Mononuclear cell (primary cell): Measurements from ENCODE around the gene TAX1BP3. TPM values are rescaled to one million over a fixed set of nuclear protein-coding genes. Genes with fewer than 3 reads are reported as not detected.

Experiments
- H3K27me3 ChIP-seq: 2 replicates; pipeline ENCODE4 v1.6.0; 2011; ENCODE audit warnings: low read length, control low read depth; ENCODE audit not compliant: insufficient read depth
- H3K4me1 ChIP-seq: 2 replicates; pipeline ENCODE4 v1.5.1; 2011; ENCODE audit warnings: mild to moderate bottlenecking, low read length, control low read depth; ENCODE audit not compliant: insufficient read depth
- H3K4me3 ChIP-seq: 2 replicates; pipeline ENCODE4 v1.5.1; 2011; ENCODE audit warnings: mild to moderate bottlenecking, low read length, moderate library complexity
- H3K9me3 ChIP-seq: 2 replicates; pipeline ENCODE4 v1.5.1; 2011; ENCODE audit warnings: low read depth, mild to moderate bottlenecking, control low read depth, low read length
- total RNA-seq: library from RNA; depleted of rRNA; stranded (reverse); fragments of >200 nt; gene quantifications from one replicate; pipeline ENCODE4 v1.2.3, GENCODE V29; 2012

The TAX1BP3 gene
- total RNA-seq, 1 donor = 25.4 TPM

DNA sequence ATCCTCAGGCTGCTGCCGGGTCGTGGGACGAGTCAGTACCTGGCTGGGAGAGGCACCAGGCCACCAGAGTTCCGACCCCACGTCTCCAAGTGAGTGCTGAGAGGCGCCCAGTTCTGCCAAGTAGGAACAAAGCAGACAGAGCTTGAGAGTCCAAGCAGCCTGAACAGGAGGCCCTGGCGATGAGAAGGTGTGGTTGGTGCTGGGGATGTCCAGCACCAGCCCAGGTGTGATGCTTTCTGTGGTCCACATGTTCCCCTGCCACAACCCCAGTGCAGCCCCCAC, 10.8 kb downstream of the TAX1BP3 start:
- Histone ChIP-seq H3K9me3 (no peaks in the 10 kb centered on the region), H3K4me1 (no peaks in the 10 kb centered on the region), H3K4me3 (no peak overlapping the region), H3K27me3 (no peaks in the 10 kb centered on the region)

DNA sequence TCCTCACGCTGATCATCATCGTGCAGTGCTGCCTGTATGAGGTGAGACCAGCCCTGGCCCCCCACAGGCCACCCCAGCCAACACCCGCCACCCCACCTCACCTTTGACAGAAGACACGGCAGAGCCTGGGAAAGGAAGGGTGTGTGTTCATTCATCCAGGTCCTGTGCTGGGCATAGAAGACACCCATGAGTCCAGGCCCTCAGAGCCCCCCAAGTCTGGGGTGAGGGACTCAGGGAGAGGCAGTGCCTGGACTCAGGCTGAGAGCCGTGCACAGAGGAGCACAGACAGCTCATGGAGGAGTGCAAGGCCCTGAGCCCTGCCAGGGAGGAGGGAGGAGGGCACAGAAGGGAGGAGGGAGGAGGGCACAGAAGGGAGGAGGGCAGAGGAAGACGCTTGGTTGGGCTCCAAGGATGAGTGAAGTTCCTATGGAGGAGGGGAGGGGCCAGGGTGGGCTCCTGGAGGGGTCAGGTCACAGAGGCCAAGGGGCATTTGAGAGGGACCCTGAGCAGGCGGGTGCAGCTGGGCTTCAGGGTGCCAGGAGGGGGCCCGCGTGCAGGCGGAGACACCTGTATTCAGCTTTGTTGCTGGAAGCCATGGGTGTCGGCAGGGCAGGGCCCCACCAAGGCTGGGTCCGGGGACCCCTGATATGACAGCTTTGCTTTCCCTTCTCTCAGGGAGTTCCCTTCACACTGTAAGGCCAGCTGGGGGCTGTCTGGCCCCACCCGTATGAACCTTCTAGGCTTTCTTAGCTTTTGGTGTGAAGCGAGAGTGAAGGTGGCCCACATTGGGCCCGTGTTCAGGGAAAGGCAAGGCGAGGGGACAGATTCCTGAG, 11.4 kb downstream of the TAX1BP3 start:
- Histone ChIP-seq H3K27me3 (no peaks in the 10 kb centered on the region), H3K4me3 (no peak overlapping the region), H3K4me1 (no peaks in the 10 kb centered on the region), H3K9me3 (no peaks in the 10 kb centered on the region)

DNA sequence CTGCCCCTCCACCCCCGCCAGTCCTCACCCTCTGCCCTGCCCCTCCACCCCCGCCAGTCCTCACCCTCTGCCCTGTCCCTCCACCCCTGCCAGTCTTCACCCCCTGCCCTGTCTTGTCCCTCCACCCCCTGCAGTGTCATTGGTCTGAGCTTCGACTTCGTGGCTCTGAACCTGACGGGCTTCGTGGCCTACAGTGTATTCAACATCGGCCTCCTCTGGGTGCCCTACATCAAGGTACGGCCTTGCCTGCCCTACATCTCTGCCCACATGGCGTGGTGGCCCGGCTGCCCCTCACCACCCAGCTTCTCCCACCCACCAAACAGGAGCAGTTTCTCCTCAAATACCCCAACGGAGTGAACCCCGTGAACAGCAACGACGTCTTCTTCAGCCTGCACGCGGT, 12.0 kb downstream of the TAX1BP3 start:
- Histone ChIP-seq H3K4me3 (no peak overlapping the region), H3K9me3 (no peaks in the 10 kb centered on the region), H3K4me1 (no peaks in the 10 kb centered on the region), H3K27me3 (no peaks in the 10 kb centered on the region)

DNA sequence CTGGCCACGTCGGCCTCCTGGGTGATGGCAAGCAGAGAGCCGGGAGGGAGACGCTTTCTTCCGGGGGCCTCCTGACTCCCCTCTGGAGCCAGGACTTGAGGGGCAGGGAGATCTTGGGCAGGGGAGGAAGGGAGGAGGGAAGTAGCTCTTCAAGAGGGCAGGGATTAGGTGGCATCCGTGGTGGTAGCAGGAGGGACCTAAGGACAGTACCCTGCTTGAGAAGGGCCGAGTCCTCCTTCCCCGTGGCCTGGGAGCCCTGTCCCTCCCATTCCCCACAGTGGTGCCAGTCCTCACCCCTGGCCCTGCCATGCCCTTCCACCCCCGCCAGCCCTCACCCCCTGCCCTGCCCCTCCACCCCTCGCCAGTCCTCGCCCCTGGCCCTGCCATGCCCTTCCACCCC, 12.6 kb downstream of the TAX1BP3 start:
- Histone ChIP-seq H3K27me3 (no peaks in the 10 kb centered on the region), H3K4me1 (no peaks in the 10 kb centered on the region), H3K4me3 (no peak overlapping the region), H3K9me3 (no peaks in the 10 kb centered on the region)

DNA sequence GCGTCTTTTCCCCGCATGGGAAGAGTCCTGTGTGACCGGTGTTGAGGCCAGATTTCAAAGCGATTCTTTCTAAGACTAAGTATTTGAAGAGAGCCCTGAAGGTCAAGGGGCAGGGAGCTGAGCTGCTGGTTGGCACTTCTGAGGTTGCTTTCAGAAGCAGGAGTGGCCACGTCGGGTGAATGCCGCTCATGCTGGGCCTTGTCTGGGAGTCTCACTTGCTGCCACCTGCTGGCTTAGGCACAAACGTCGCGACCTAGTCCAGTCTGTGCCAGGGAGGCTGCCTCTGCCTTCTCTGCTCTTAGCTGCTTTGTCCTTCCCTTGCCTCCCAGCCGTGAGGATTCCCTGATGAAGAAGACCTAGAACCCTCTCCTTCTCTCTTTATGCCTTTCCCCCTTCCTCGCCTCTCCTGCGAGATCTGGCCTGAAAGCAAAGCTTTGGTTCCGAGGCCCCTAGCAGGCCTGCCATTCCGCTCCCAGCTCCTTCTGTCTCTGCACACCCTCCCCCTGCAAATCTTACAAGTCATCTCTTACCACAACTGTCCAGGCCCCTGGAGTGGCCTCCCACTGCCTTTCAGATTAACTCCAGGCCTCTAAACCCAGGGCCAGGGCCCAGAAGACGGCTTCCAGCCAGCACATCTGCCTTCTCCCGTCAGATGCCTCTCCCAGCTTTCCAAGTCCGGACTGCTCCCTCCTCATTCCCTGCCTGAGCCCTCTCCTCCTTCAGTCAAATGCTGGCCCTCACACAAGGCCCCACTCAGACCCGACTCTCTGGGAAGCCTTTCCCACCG, 20.4 kb downstream of the TAX1BP3 start:
- Histone ChIP-seq H3K27me3 (no peaks in the 10 kb centered on the region), H3K4me3 (no peak overlapping the region), H3K4me1 (peaks cover 6% of the 10 kb centered on the region), H3K9me3 (no peaks in the 10 kb centered on the region)

DNA sequence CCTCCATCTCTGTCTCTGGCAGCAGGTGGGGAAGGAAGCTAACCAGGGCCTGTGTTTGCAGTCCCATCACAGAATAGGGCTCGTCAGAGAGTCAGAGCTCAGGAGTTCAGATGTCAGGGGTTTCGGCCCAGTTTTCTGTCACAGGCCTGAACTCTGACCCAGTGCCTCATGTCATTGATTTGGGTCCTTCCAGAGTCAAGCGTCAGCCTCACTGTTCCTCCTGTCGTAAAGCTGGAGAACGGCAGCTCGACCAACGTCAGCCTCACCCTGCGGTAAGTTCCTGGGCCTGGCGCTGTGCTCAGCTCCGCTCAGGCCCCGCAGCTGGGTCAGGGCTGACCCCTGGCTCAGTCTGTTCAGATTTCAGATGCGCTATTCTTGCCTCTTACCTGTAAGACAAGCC, 21.1 kb downstream of the TAX1BP3 start:
- Histone ChIP-seq H3K9me3 (no peaks in the 10 kb centered on the region), H3K27me3 (no peaks in the 10 kb centered on the region), H3K4me3 (no peak overlapping the region), H3K4me1 (peaks cover 6% of the 10 kb centered on the region)

DNA sequence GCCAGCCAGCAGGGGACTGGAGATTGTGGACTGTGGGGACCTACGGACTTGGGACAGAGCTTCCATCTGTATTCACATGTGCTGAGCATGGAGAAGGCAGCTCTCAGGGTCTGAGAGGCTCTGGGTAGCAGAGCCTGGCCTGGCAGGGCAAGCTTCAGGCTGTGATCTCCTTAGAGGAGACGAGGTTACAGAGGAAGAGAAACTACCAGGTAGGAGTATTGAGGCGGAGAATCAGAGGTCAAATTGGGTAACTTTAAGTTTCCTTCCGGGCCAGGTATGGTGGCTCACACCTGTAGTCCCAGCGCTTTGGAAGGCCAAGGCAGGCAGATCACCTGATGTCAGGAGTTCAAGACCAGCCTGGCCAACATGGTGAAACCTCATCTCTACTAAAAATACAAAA, 23.1 kb downstream of the TAX1BP3 start:
- H3K9me3 ChIP-seq = no peaks in the 10 kb centered on the region

DNA sequence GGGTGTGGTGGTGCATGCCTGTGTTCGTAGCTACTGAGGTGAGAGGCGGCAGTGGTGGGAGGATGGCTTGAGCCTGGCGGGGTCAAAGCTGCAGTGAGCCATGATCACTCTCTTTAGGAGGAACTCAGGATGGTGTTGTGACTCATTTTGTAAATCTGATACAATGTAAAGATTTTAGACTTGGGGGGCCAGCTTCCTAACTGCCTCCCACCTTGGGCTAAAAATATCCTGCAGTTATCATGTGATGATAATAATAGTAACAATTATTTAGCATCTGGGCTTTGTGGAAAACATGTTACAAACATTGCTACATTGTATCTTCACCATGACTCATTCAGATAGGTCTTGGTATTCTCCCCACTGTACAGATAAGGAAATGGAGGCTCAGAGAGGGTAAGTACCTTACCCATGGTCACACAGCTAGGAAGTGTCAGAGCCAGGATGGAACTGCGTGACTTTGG, 24.5 kb downstream of the TAX1BP3 start:
- no peak overlapping the region for H3K4me3 ChIP-seq
- peaks cover 27% of the 10 kb centered on the region for H3K4me1 ChIP-seq
- no peaks in the 10 kb centered on the region for H3K27me3 ChIP-seq
- no peaks in the 10 kb centered on the region for H3K9me3 ChIP-seq

More for the DNA sequence above, 23.1 kb downstream of the TAX1BP3 start:
- Histone ChIP-seq H3K4me1 (peaks cover 13% of the 10 kb centered on the region), H3K4me3 (no peak overlapping the region), H3K27me3 (no peaks in the 10 kb centered on the region)

DNA sequence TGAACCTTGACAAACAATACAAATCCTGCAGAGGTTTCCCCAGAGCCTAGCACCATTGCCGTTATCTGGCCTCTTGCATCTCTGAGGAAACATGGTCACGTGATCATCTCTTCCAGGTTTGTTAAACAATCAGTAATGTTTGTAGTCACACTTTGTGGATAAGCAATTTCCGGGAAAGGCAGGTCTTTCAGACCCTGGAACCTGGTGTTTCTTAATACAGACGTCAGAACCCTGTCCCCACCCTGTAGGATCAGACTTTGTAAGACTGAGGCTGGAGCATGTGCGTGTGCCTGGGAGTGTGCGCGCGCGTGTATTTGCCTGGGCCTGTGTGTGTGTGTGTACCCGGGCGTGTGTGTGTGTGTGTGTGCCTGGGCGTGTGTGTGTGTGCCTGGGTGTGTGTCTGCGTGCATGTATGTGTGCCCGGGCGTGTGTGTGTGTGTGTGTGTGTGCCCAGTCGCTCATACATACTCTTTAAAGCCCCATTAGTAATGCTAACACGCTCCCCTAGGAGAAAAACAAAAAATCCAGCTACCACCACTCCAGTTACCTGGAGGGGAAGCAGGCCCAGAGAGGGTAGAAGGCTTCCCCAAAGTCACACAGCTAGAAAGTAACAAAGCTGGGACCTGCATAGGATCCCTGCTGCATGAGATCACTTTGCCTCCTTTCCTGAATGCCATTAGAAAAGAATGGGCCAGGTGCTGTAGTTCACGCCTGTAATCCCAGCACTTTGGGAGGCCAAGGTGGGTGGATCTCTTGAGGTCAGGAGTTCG, 26.5 kb downstream of the TAX1BP3 start:
- Histone ChIP-seq H3K27me3 (no peaks in the 10 kb centered on the region), H3K4me1 (peaks cover 36% of the 10 kb centered on the region), H3K4me3 (no peak overlapping the region), H3K9me3 (no peaks in the 10 kb centered on the region)

DNA sequence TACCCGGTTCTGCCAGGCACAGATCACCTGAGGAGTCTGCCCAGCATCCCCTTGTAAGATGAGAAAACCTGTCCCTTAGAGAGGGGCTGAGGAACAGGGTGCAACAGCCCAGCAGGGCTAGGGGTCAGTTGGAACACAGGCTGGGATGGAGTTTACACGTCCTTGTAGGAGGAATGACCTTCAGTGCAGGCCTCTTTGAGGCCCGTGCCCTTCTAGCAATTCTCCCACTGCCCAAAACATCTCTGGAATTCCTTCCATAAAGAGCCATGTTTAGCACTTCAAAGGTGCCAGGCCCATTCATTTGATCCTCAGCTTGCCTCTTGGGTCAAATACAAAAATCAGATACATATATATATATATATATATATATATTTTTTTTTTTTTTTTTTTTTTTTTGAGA, 27.4 kb downstream of the TAX1BP3 start:
- no peaks in the 10 kb centered on the region for H3K27me3 ChIP-seq
- H3K4me1 ChIP-seq = peaks cover 34% of the 10 kb centered on the region
- no peak overlapping the region for H3K4me3 ChIP-seq
- H3K9me3 ChIP-seq = no peaks in the 10 kb centered on the region

DNA sequence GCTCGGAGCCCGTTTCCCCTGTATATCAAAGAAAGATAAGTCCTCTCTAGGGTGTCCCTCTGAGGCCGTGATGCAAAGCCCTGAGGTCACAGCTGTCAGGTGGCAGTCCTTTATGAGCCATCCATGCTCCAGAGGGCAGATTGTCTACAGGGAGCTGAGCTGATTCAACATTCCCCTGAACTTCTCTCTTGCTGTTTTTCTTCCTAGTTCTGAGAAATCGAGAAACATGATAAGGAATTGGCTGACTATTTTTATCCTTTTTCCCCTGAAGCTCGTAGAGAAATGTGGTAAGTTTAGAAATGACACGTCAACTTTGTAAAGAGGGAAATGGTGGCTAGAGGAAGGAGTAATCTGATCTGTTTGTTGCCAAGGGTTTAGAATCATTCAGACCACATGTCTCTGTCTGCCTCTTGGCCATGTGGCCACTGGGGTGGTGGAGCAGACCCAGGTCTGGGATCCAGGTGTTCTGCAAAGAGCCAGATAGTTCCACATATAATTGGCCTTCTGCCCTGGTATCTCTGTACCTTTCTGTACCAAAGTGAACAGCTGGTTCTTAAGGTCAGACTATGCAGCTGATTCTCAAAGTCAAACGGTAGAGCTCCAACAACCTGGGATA, 28.3 kb downstream of the TAX1BP3 start:
- no peaks in the 10 kb centered on the region for H3K9me3 ChIP-seq
- no peak overlapping the region for H3K4me3 ChIP-seq
- peaks cover 39% of the 10 kb centered on the region for H3K4me1 ChIP-seq
- H3K27me3 ChIP-seq = no peaks in the 10 kb centered on the region

DNA sequence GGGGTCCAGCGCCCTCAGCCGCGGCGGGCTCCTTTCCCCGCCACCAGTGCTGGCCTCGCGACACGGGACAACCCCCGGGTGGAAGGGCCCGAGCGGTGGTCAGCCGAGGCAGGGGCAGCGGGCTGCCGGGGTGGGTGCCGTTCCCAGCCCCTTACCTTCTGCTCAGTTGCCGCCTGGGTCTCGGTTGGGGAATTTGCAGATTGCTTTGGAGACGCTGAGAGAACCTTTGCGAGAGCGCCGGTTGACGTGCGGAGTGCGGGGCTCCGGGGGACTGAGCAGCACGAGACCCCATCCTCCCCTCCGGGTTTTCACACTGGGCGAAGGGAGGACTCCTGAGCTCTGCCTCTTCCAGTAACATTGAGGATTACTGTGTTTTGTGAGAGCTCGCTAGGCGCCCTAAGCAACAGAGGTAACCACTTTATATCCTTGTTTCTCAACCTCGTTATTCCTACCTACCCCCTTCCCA, 31.4 kb downstream of the TAX1BP3 start:
- H3K4me1 ChIP-seq = peaks cover 46% of the 10 kb centered on the region
- H3K27me3 ChIP-seq = no peaks in the 10 kb centered on the region
- H3K4me3 ChIP-seq = peak overlapping the region; percentile 80
- H3K9me3 ChIP-seq = no peaks in the 10 kb centered on the region

DNA sequence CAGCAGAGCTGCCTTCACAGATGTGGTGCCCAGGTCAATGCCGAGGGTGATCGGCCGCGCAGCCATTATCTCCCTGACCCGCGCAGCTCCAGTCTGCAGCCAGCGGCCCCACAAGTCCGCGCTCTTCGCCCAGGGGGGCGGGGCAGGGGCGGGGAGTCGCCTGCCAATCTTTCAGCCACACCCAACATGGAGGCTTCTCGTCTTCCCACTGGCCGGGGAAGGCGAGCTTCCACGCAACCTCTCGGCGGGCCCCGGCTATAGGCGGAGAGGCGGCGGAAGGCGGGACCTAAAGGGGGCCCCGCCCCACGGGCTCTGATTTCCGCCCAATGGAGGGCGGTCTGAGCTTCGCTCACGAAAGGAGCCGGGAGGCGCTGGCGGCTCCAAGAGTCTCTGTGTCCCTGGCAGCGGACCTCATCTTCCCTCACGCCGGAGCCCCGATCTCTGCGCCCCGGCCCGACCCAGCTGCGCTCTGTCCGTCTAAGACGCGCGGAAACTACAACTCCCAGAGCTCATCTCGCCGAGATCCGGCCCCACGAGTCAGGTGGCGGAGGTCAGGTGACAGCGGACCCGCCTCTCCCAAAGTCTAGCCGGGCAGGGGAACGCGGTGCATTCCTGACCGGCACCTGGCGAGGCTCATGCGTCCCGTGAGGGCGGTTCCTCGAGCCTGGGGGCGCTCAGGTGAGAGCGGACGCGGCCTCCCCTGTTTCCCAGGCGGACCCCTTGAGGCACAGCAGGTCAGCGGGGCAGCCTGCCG, 32.0 kb downstream of the TAX1BP3 start, which contains the start of the genes CTNS and SHPK:
CTNS (plus strand) TSS at position 607 of the 754 bp plus-strand sequence. CDS start 3,447 bp downstream, outside the sequence.
SHPK (minus strand) TSS at position 97 of the 754 bp plus-strand sequence; CDS start at position 66, 31 bp downstream.
- H3K27me3 ChIP-seq = no peaks in the 10 kb centered on the region

More for the DNA sequence above, 32.0 kb downstream of the TAX1BP3 start, which contains the start of the genes CTNS and SHPK:
- H3K4me3 ChIP-seq = peak within 1 kb of the TSS; percentile 80
- H3K9me3 ChIP-seq = no peaks in the 10 kb centered on the region
- peaks cover 46% of the 10 kb centered on the region for H3K4me1 ChIP-seq
